SIG-M5 treated with dmso at 0.1 percent for 504 hours (cell line): ENCODE measurements around the gene C2orf74.
A peak's percentile ranks its signal among the peaks of the same experiment; 100 is the strongest.

ENCODE experiments used
- DNase-seq: peaks from one replicate; lab custom pipeline; 2025; ENCODE audit not compliant: unreplicated experiment; lab: John Stamatoyannopoulos, UW

Gene C2orf74

DNA sequence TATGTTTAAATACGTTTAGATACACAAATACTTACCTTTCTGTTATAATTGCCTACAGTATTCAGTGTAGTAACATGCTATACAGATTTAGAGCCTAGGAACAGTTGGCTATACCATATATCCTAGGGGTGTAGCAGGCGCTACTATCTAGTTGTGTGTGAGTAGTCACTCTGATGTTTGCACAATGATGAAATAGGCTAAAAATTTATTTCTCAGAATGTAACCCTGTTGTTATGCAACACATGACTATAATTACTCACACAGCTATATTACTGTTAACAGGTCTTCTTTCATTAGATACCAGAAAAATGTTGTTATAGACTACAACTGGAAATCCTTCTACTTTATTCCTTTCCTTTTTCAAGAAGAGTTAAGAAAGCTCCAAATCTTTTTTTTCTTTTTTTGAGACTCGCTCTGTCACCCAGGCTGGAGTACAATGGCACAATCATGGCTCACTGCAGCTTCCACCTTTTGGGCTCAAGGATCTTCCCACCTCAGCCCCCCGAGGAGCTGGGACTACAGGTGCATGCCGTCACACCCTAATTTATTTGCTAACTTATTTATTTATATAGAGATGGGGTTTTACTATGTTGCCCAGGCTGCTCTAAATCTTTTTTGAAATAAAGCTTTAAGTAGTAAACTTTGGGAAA is 48.5 kb downstream of the C2orf74 start:
- peak; percentile 71 for DNase-seq

DNA sequence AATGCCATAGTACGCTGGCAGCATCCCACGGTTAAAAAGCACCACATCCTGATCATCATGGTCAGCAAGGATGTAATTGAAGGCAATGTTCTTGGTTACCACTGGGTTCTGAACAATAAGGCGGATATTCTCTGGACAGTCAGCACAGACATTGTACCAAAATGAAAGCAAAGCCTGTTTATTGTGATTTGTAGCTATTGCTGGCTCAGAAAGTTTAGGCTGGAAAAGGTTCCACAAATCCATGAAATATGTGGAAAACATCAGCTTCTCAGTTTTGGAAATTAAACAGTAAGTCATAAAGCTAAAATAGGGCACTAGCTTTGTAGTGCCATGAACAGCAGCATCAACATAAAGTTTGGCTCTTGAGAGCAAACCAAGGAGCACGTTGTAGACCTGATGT is 52.2 kb downstream of the C2orf74 start:
- no peak for DNase-seq
